ENCODE results near the gene UBALD1.
"Not testable (repeated sequence)": the region's sequence is repeated elsewhere in the genome, so short reads cannot be mapped to it uniquely, and the experiment has no call there.

UBALD1 gene

DNA sequence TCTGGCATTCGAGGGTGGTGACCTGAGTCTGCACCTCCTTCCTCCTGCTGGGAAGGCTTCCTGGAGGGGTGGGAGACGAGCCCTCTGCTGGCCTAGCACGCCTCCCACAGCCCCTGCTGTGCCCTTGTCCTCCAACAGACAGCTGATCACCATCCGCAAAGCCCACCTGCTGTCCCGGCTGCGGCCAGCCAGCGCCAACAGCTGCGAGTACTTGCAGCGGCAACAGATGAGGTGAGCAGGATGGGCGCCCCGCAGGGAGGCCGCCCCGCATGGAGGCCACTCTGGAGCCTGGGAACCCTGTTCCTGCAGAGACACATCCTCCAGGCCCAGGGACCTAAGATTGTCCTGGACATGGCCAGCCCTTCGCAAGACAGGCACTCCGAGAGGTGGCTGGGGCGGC, 21.6 kb downstream of the UBALD1 start:
- DNase-seq: no peak

DNA sequence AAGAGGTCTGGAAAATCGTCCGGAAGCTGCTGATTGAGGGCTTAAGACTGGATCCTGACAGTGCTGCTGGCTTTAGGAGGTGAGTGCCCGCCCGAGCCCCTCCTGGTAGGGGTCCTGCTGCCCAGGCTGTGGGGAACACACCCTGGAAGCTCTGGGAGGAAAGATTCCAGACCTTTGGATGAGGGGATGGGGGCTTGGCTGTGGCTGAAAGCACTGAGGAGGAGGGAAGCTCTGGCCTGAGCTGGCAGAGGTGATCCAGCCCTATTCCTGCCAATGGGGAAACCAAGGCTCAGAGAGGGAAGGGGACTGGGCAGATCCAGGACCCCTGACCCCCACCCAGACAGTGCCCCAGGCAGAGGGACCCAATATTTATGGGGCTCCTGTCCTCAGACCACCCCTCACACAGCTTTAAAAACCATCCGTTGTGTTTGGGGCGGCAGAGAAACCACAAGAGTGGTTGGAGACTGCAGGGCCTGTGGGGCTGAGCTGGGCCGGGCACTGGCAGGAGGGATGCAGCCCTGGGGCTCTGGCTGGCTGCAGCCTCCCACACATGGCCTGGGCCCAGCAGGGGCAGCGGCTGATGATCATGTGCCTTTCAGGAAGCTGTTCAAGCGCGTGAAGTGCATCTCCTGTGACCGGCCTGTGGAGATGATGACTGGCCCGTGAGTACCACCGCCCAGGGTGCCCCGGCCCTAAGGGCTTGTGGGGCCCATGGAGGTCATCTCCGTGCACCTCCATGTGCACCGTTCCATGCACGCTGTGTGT, 22.8 kb downstream of the UBALD1 start:
- no peak for DNase-seq

DNA sequence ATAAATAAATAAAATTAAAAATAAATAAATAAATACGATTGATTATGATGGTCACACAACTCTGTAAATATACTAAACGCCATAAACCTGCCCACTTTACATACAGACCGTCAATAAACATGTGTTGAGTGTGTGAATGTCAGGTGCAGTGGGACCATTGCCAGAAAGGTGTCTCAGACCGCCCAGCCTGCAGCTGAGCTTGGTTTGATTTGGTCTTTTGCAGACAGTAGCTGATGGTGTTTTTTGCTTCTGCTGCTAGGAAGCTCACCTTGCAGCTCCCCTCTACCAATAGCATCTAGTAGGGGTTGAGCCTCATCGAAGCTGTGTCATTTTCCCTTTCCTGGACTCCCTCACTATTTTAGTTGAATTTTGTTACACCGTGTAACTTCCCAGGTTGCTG, 23.5 kb downstream of the UBALD1 start:
- no peak for DNase-seq

DNA sequence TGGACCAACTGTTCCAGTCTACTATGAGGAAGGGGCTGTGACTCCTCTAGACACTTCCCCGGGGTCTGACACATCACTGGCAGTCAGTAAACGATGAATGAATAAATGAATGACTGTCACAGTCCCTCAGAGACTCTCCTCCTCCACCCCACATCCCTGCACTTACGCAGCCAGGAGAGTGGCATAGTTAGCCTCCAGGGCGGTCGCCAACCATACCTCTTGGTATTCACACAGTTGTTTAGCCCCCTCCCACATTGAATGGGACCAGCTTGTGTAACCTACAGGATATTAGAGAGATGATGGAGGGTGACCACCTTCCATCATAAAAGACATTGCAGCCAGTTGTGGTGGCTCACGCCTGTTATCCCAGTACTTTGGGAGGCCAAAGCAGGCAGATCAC, 25.7 kb downstream of the UBALD1 start:
- DNase-seq: no peak

DNA sequence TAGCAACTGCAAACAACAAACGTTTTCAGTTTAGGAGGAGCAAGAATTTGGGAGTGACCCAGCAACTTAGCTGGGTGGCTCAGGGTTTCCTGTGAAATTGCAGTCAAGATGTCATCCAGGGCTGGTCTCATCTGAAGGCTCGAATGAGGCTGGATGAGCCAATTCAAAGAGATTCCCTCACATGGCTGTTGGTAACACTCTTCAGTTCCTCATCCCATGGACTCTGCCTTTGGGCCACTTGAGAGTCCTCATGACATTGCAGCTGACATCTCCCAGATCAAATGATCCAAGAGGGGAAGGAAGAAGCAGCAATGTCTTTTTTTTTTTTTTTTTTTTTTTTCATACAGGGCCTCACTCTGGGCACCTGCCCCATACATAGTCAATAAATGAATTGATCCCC, 26.3 kb downstream of the UBALD1 start:
- DNase-seq: no peak

DNA sequence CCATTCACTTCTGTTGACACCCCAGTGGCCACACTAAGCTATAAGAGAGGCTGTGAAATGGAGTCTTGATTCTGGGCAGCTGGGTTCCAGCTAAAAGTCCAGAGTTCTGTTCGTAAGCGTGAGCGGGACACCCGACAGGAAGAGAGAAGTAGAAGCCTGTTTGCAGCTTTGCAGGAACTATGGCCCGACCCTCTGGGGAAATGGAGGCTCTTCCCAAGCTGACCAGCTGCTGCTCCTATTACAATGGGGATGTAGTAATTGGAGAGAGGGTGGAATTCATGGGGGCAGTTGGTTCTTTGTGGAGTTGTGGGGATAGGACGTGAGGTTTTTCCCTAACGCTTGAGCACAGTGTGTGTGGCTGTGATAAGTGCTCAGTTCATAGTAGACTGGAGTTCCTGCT, 28.4 kb downstream of the UBALD1 start:
- DNase-seq: no peak

DNA sequence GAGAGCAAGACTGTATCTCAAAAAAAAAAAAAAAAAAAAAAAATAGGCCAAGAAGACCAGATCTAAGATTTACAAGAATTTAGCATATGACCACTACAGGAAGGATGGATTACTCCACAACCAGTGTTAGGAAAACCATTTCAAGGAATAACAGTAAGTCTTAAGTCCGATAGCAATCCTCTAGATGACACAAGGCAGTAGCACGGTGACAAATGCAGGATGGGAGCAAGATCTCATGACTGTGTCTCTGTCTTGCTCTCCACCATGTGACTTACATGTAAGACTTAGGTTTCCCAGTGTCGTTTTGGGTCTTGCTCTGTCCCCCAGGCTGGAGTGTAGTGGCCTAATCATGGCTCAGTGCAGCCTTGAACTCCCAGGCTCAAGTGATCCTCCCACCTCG, 30.8 kb downstream of the UBALD1 start:
- peak; percentile 11 for DNase-seq

DNA sequence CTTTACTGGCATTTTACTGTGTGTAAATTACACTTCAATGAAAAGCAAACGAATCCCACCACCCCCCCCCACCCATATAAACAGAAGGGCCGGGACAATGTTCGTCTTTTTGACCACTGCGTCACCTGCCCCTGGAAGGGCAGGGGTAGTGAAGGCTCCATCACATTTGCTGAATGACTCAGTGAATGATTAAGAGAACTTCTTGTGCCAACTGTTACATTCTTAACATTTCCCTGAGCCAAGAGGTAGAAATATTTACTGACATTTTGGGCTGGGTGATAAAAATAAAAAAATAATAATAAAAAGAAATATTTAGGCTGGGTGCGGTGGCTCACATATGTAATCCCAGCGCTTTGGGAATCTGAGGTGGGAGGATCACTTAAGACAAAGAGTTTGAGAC, 34.4 kb downstream of the UBALD1 start:
- no peak for DNase-seq

DNA sequence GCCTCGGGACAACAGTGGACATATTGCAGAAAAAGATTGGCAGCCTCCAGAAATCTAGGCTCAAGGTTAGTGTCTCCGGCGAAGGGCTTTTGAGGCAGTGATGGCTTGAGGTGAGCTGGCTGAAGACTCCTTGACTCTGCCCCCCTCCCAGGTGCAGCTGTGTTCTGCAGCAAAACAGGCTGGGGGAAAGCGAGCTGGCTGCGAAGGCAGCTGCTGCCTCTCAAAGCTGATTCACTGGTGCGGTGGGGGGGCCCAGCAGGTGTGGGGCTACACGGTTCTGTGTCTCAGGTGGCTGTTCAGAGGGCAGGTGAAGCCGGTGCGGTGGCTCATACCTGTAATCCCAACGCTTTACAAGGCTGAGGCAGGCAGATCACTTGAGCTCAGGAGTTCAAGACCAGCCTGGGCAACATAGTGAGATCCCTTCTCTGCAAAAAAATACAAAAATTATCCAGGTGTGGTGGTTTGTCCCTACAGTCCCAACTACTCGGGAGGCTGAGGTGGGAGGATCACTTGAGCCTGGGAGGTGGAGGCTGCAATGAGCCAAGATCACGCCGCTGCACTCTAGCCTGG, 35.6 kb downstream of the UBALD1 start:
- no peak for DNase-seq

DNA sequence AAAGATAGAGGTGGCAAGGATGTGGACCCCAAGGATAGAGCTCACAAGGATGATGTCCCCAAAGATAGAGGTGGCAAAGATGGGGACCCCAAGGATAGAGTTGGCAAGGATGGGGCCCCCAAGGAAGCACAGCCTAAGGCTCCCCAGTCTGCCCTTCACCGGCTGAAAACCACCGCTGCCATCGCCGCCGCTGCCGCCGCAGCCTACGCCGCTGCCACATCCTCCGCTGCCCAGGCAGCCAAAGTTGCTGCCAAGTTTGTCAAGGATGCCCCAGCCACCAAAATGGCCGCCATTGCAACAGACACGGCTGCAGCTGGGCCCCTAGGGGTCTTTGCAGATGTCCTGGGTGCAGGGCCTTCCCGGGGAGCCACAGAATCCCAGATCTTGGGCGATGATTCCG, 38.7 kb downstream of the UBALD1 start:
- no peak for DNase-seq

DNA sequence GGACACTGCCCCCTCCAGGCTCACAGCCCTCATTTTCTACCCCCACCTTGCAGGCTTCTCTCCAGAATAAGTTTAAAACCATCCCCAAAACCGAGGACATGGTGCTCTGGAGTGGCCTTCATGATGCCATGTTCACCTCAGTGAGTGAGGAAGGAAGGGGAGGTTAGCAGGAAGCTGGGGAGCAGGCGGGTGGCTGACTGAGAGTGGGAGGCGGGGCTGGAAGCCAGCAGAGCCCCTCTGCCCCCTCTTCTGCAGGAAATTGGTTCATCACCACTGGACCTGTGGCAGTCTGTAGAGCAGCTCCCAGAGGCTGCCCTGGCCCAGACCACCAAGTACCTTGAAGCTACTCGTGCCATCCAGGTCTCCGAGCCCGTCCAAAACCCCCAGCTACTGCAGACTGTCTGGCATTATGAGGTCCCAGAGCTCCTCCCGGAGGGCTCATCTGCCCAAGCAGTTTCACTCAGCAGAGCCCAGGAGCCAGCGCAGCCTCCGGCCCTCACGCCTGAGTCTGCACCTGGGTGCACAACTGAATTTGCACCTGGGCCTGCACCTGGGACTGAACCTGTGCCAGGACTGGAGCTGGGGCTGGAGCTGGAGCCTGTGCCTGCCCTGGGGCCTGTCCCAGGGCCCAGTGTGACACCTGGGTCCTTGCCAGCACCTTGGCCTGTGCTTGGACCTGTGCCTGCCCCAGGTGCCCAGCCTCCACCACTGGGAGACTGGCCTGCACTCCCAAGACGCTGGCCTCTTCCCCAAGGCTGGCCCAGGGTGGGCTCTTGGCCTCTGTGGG, 39.6 kb downstream of the UBALD1 start:
- DNase-seq: peak; percentile 28

DNA sequence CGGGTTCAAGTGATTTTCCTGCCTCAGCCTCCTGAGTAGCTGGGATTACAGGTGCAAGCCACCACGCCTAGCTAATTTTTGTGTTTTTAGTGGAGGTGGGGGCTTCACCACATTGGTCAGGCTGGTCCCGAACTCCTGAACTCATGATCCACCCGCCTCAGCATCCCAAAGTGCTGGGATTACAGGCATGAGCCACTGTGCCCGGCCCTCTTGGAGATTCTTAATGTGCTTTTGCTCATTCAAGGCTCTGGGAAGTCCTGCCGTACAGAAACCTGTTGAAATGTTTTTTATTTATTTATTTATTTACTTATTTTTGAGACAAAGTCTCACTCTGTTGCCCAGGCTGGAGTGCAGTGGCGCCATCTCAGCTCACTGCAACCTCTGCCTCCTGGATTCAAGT, 40.8 kb downstream of the UBALD1 start:
- not testable (repeated sequence) for DNase-seq

DNA sequence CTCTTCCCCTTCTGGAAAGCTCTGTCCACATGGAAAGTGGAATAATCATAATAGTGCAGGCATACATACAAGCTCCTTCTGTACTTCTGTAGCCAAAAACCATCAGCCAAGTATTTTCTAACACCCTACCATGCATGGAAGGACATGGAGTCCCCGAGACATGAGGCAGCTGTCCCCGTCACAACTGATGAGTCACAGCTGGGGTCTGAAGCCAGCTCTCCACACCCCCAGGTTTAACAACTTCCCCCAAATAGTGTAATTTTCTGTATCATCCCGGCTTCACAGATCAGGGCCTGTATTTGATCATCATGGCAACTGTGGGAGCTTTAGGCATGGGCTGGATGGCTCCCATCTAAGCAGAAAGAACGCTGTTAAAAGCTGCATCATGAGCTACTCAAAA, 42.0 kb downstream of the UBALD1 start:
- no peak for DNase-seq

DNA sequence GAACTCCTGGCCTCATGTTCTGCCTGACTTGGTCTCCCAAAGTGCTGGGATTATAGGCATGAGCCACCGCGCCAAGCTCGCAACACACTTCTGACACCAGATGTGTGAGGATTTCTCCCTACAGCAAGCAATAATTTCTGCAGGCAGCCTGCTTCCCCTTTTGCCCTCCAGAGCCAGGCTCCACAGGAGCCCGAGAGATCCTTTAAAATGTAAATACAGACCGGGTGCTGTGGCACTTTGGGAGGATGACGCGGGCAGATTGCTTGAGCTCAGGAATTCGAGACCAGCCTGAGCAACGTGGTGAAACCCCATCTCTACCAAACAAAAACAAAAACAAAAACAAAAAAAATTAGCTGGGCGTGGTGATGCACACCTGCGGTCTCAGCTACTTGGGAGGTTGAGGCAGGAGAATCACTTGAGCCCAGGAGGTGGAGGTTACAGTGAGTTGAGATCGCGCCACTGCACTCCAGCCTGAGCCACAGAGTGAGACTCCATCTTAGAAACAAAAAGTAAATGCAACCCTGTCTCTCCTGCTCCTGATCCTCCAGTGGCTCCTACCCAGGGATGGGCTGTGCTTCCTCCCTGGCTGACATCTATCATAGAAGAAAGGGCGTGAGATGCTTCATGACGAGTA, 43.9 kb downstream of the UBALD1 start:
- no peak for DNase-seq

DNA sequence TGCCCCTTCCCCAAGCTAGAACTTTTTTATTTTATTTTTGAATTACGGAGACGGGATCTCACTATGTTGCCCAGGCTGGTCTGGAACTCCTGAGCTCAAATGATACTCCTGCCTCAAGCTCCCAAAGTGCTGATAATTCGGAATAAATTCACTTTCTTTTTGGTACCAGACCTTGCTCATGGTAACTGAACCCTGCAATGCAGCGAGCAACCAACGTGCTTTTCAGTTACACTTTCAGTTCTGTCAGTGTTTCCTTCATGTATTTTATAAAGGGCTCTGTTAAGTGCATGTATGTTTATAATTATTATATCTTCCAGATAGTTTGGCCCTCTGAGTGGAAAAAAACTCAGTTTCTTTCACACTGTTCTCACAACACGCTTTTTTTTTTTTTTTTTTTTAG, 44.6 kb downstream of the UBALD1 start:
- no peak for DNase-seq

DNA sequence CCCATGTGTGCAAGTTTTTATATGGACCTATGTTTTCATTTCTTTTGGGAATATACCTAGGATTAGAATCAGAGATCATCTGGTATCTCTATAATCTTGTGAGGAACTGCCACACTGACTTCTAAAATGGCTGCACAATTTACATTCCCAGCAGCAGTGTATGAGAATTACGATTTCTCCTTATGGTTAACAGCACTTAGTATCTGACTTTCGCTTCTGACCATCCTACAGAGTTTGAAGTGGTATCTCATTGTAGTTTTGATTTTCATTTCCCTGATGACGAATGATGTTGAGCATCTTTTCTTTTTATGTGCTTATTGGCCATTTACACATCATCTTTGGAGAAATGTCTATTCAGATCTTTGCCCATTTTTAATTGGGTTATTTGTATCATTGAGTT, 48.5 kb downstream of the UBALD1 start:
- DNase-seq: no peak

DNA sequence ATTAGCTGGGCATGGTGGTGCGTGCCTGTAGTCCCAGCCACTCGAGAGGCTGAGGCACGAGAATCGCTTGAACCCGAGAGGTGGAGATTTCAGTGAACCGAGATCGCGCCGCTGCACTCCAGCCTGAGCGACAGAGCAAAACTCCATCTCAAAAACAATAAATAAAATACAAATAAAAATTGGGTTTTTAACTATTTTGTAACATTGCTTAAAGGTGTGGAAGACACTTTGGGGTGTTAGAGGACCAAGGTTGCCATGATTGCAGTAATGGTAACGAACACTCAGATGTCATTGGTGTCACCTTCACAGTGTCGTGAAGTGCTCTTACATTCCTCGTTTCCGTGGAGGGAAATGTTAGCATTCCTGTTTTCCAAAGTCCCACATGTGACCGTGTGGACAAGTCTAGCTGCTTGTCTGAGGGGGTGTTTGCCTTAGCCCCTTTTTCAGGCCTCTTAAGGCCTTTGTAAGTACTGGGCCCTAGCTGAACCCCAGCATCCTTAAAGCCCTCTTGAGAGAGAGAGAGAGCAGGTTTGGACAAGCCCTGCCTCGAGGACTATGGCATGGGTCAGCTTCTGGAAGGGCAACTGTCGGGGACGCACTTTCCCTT, 49.9 kb downstream of the UBALD1 start:
- no peak for DNase-seq

DNA sequence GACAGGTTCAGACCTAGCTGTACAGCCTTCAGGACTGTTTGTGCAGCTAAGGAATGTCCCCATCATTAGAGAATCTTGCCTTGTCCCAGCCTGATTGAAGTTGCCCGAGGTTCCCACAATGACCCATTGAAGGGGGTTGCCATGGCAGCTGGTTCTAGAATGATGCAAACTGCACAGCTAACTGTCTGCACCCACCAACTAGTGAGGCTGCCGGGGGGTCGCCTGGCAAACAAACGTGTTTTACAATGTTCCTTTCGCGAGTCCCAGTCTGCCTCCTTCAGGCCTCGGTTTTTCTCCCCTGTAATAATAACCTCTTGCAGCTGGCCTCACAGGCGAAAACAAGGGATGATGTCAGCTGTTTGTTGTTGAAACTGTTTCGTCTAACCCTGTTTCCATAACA, 53.1 kb downstream of the UBALD1 start:
- DNase-seq: no peak
